GM12878 (cell line): ENCODE measurements around the gene HSD17B12. TPM values are rescaled to one million over a fixed set of nuclear protein-coding genes. Genes with fewer than 3 reads are reported as not detected.

Experiments
- CBX5 ChIP-seq: sonication (generic); IDR thresholded peaks from 2 replicates; pipeline ENCODE4 v1.6.1; 2016; ENCODE audit warnings: low read depth, moderate library complexity, mild to moderate bottlenecking, inconsistent platforms
- ETV6 ChIP-seq, 2 experiments: fragments of 450-650 bp in 1 of 2; IDR thresholded peaks in 1 of 2; conservative IDR thresholded peaks in 1 of 2; 2 replicates each; pipeline ENCODE4 v1.6.1; 2014; ENCODE audit warnings: antibody characterized with exemption in 1 of 2, borderline replicate concordance in 1 of 2, low read depth in 1 of 2, mild to moderate bottlenecking in 1 of 2, moderate library complexity in 1 of 2
- EZH2 ChIP-seq: IDR thresholded peaks from 2 replicates; pipeline ENCODE4 v1.6.1; 2012; ENCODE audit warnings: low read depth, mild to moderate bottlenecking, control low read depth, inconsistent platforms, low read length, borderline replicate concordance; ENCODE audit not compliant: control insufficient read depth
- FOXM1 ChIP-seq: IDR thresholded peaks from 2 replicates; pipeline ENCODE4 v1.6.1; 2012; ENCODE audit warnings: low read depth, mild to moderate bottlenecking, inconsistent platforms, low read length, moderate library complexity
- IKZF2 ChIP-seq, 2 experiments: fragments of 450-650 bp; IDR thresholded peaks; 2 replicates each; pipeline ENCODE4 v1.6.1; 2017; ENCODE audit warnings: mild to moderate bottlenecking in 2 of 2, moderate library complexity in 2 of 2
- NBN ChIP-seq: fragments of 450-650 bp; IDR thresholded peaks from 2 replicates; pipeline ENCODE4 v1.6.1; 2016
- NR2C1 ChIP-seq: fragments of 450-650 bp; IDR thresholded peaks from 2 replicates; pipeline ENCODE4 v1.6.1; 2017; ENCODE audit warnings: antibody characterized with exemption, mild to moderate bottlenecking, moderate library complexity
- RAD51 ChIP-seq: fragments of 450-650 bp; IDR thresholded peaks from 2 replicates; pipeline ENCODE4 v1.6.1; 2016; ENCODE audit warnings: moderate library complexity, mild to moderate bottlenecking, inconsistent platforms
- RB1 ChIP-seq: fragments of 450-650 bp; formaldehyde crosslinking; IDR thresholded peaks from 2 replicates; pipeline ENCODE4 v1.6.1; 2017; ENCODE audit warnings: mild to moderate bottlenecking, borderline replicate concordance
- SMAD5 ChIP-seq: IDR thresholded peaks from 2 replicates; pipeline ENCODE4 v1.6.1; 2016; ENCODE audit warnings: antibody characterized with exemption, low read depth
- STAT3 ChIP-seq: IDR thresholded peaks from 2 replicates; pipeline ENCODE4 v1.6.1; 2011; ENCODE audit warnings: low read depth, low read length, improper control_type of control experiment
- TBL1XR1 ChIP-seq: IDR thresholded peaks from 2 replicates; pipeline ENCODE4 v1.6.1; 2012; ENCODE audit warnings: low read depth, low read length, improper control_type of control experiment
- ZNF622 ChIP-seq: fragments of 450-650 bp; IDR thresholded peaks from 2 replicates; pipeline ENCODE4 v1.6.1; 2017; ENCODE audit warnings: mild to moderate bottlenecking, inconsistent platforms
- polyA plus RNA-seq, 11 experiments: library from polyadenylated mRNA; depleted of rRNA in 4 of 11; unstranded in 6 of 11; stranded (reverse) in 5 of 11; fragments of >200 nt; fragmentation: Nextera tagmentation in 4 of 11; fragmentation: Illumina TruSeq in 1 of 11; extraction: Ambion mirVana in 4 of 11; extraction: Trizol in 1 of 11; gene quantifications; 1 replicate in 1 of 11; 2 replicates in 10 of 11; pipeline versions ENCODE4 v1.2.1 to v1.2.3, GENCODE V29; 2011 to 2016; ENCODE audit warnings: inconsistent platforms in 2 of 11, missing spikeins in 2 of 11, low read depth in 1 of 11
- total RNA-seq, 4 experiments: library from RNA; depleted of rRNA in 3 of 4; stranded (reverse); fragments of >200 nt in 3 of 4; fragmentation: Illumina TruSeq in 1 of 4; extraction: Trizol in 1 of 4; gene quantifications; 2 replicates each; pipeline versions ENCODE4 v1.2.1 to v1.2.3, GENCODE V29; 2013 to 2021
- TF ChIP-seq, protein P1 (sequence below): fragments of 450-650 bp; IDR thresholded peaks from 2 replicates; pipeline ENCODE4 v1.6.1; 2017; ENCODE audit warnings: mild to moderate bottlenecking, low read depth, inconsistent platforms; ENCODE audit not compliant: poor library complexity, severe bottlenecking
- TF ChIP-seq, protein P2 (sequence below): fragments of 450-650 bp; IDR thresholded peaks from 2 replicates; pipeline ENCODE4 v1.6.1; 2017; ENCODE audit warnings: borderline replicate concordance
- TF ChIP-seq, protein P3 (sequence below): IDR thresholded peaks from 2 replicates; pipeline ENCODE4 v1.6.1; 2012; ENCODE audit warnings: mild to moderate bottlenecking, low read depth, low read length
- TF ChIP-seq, protein P4 (sequence below): IDR thresholded peaks from 2 replicates; pipeline ENCODE4 v1.6.1; 2012; ENCODE audit warnings: low read length, inconsistent platforms
- TF ChIP-seq, protein P5 (sequence below): fragments of 450-650 bp; IDR thresholded peaks from 2 replicates; pipeline ENCODE4 v1.6.1; 2014; ENCODE audit warnings: mild to moderate bottlenecking
- TF ChIP-seq, protein P6 (sequence below): fragments of 450-650 bp; IDR thresholded peaks from 2 replicates; pipeline ENCODE4 v1.6.1; 2017; ENCODE audit warnings: low read depth, mild to moderate bottlenecking, moderate library complexity

HSD17B12 gene
- total and polyA plus RNA-seq, 10 of the 15 experiments (the other 5 are each of a cell fraction or from before 2014, with no cell fraction given), result 23.6 to 88.0 (median 64.7) TPM

DNA sequence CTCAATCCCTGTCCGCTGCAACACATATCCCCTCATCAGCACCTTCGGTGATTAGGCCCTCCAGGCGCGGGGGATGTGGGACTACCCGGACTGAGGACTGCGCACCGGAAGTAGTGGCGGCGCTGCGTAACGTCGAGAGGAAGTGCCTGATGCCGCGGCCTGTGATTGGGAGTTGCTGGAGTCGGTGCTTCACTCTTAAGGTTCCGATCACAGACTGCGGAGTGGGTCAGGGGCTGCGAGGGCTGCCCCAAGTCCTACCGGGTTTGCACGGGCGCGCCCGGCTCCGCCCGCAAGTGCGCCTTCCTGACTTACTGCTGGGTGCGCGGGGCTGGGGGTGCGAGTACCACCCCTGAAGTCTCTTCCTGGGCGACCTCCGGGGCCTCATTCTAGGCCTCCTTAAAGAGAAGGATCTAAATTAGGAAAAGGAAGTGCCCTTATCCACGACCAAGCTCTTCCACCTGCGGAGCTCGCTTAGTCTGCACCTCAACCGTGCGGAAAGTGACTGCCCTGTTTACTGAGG is 200.2 kb downstream of the HSD17B12 start, which contains the start of gene ALKBH3 (continued):
- TF ChIP-seq EZH2 (no peak), FOXM1 (no peak), CBX5 (peak; percentile 98), NBN (peak; percentile 89), SMAD5 (no peak), ZNF622 (no peak), RAD51 (no peak), STAT3 (no peak), ETV6 (conservative IDR thresholded peaks at IDR 0.05 in 1 of 2, IDR thresholded peaks at IDR 0.05 in 1 of 2; ENCODE audit: borderline replicate concordance in 1 of 2, low read depth in 1 of 2) (no peak), NR2C1 (peak; percentile 86), TBL1XR1 (peak; percentile 94), RB1 (peak; percentile 90; the same call in 1 of the 2 replicates), IKZF2 (IDR thresholded peaks at IDR 0.05) (peak in 1 of 2 experiments; percentile 26; a peak in 1 of 4 replicates)
- TF ChIP-seq, protein P1, sequence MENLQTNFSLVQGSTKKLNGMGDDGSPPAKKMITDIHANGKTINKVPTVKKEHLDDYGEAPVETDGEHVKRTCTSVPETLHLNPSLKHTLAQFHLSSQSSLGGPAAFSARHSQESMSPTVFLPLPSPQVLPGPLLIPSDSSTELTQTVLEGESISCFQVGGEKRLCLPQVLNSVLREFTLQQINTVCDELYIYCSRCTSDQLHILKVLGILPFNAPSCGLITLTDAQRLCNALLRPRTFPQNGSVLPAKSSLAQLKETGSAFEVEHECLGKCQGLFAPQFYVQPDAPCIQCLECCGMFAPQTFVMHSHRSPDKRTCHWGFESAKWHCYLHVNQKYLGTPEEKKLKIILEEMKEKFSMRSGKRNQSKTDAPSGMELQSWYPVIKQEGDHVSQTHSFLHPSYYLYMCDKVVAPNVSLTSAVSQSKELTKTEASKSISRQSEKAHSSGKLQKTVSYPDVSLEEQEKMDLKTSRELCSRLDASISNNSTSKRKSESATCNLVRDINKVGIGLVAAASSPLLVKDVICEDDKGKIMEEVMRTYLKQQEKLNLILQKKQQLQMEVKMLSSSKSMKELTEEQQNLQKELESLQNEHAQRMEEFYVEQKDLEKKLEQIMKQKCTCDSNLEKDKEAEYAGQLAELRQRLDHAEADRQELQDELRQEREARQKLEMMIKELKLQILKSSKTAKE, result peak; percentile 53
- TF ChIP-seq, protein P2, sequence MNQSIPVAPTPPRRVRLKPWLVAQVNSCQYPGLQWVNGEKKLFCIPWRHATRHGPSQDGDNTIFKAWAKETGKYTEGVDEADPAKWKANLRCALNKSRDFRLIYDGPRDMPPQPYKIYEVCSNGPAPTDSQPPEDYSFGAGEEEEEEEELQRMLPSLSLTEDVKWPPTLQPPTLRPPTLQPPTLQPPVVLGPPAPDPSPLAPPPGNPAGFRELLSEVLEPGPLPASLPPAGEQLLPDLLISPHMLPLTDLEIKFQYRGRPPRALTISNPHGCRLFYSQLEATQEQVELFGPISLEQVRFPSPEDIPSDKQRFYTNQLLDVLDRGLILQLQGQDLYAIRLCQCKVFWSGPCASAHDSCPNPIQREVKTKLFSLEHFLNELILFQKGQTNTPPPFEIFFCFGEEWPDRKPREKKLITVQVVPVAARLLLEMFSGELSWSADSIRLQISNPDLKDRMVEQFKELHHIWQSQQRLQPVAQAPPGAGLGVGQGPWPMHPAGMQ, result no peak; the same call in 1 of the 2 replicates
- TF ChIP-seq, protein P3, sequence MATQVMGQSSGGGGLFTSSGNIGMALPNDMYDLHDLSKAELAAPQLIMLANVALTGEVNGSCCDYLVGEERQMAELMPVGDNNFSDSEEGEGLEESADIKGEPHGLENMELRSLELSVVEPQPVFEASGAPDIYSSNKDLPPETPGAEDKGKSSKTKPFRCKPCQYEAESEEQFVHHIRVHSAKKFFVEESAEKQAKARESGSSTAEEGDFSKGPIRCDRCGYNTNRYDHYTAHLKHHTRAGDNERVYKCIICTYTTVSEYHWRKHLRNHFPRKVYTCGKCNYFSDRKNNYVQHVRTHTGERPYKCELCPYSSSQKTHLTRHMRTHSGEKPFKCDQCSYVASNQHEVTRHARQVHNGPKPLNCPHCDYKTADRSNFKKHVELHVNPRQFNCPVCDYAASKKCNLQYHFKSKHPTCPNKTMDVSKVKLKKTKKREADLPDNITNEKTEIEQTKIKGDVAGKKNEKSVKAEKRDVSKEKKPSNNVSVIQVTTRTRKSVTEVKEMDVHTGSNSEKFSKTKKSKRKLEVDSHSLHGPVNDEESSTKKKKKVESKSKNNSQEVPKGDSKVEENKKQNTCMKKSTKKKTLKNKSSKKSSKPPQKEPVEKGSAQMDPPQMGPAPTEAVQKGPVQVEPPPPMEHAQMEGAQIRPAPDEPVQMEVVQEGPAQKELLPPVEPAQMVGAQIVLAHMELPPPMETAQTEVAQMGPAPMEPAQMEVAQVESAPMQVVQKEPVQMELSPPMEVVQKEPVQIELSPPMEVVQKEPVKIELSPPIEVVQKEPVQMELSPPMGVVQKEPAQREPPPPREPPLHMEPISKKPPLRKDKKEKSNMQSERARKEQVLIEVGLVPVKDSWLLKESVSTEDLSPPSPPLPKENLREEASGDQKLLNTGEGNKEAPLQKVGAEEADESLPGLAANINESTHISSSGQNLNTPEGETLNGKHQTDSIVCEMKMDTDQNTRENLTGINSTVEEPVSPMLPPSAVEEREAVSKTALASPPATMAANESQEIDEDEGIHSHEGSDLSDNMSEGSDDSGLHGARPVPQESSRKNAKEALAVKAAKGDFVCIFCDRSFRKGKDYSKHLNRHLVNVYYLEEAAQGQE, result no peak
- TF ChIP-seq, protein P4, sequence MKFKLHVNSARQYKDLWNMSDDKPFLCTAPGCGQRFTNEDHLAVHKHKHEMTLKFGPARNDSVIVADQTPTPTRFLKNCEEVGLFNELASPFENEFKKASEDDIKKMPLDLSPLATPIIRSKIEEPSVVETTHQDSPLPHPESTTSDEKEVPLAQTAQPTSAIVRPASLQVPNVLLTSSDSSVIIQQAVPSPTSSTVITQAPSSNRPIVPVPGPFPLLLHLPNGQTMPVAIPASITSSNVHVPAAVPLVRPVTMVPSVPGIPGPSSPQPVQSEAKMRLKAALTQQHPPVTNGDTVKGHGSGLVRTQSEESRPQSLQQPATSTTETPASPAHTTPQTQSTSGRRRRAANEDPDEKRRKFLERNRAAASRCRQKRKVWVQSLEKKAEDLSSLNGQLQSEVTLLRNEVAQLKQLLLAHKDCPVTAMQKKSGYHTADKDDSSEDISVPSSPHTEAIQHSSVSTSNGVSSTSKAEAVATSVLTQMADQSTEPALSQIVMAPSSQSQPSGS, result no peak
- TF ChIP-seq, protein P5, sequence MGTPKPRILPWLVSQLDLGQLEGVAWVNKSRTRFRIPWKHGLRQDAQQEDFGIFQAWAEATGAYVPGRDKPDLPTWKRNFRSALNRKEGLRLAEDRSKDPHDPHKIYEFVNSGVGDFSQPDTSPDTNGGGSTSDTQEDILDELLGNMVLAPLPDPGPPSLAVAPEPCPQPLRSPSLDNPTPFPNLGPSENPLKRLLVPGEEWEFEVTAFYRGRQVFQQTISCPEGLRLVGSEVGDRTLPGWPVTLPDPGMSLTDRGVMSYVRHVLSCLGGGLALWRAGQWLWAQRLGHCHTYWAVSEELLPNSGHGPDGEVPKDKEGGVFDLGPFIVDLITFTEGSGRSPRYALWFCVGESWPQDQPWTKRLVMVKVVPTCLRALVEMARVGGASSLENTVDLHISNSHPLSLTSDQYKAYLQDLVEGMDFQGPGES, result peak; percentile 72
- TF ChIP-seq, protein P6, sequence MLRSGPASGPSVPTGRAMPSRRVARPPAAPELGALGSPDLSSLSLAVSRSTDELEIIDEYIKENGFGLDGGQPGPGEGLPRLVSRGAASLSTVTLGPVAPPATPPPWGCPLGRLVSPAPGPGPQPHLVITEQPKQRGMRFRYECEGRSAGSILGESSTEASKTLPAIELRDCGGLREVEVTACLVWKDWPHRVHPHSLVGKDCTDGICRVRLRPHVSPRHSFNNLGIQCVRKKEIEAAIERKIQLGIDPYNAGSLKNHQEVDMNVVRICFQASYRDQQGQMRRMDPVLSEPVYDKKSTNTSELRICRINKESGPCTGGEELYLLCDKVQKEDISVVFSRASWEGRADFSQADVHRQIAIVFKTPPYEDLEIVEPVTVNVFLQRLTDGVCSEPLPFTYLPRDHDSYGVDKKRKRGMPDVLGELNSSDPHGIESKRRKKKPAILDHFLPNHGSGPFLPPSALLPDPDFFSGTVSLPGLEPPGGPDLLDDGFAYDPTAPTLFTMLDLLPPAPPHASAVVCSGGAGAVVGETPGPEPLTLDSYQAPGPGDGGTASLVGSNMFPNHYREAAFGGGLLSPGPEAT, result peak; percentile 99
